Inflammatory macrophage treated with lipopolysaccharide for 1 hour (primary cell): ENCODE results near the gene ZNF488.
"Not testable (repeated sequence)": the region's sequence is repeated elsewhere in the genome, so short reads cannot be mapped to it uniquely, and the experiment has no call there.

Experiments
- DNase-seq, 2 donors: peaks; one replicate each; pipeline ENCODE4 v3.0.0-alpha.2; 2020 to 2022

The ZNF488 gene

GRCh38 chr10:47384148-47384921, at the start of gene ZNF488:
Gene ZNF488 (minus strand): TSS chr10:47384293. CDS start chr10:47368829, 15,464 bp downstream.
- peak; percentile 47 to 75 for DNase-seq

- DNase-seq, result no peak
Observed at GRCh38 chr10:47425813-47426419, 41.8 kb upstream of the ZNF488 start.

GRCh38 chr10:47424231-47424630, 40.1 kb upstream of the ZNF488 start:
- DNase-seq, result no peak

GRCh38 chr10:47423476-47423875, 39.4 kb upstream of the ZNF488 start:
- DNase-seq, result no peak

GRCh38 chr10:47421057-47421952, 37.2 kb upstream of the ZNF488 start:
- DNase-seq, result no peak

GRCh38 chr10:47420305-47421056, 36.4 kb upstream of the ZNF488 start:
- DNase-seq, result no peak

- DNase-seq, result no peak
Observed at GRCh38 chr10:47419421-47419820, 35.3 kb upstream of the ZNF488 start.

GRCh38 chr10:47418966-47419365, 34.9 kb upstream of the ZNF488 start:
- no peak for DNase-seq

GRCh38 chr10:47418321-47418720, 34.2 kb upstream of the ZNF488 start:
- no peak for DNase-seq

- not testable (repeated sequence) for DNase-seq
Observed at GRCh38 chr10:47416305-47417218, 32.5 kb upstream of the ZNF488 start.

- DNase-seq, result no peak
Observed at GRCh38 chr10:47415520-47416304, 31.6 kb upstream of the ZNF488 start.

GRCh38 chr10:47414752-47415519, 30.8 kb upstream of the ZNF488 start:
- no peak for DNase-seq

- no peak for DNase-seq
Observed at GRCh38 chr10:47414227-47414592, 30.1 kb upstream of the ZNF488 start.

- DNase-seq, result no peak
Observed at GRCh38 chr10:47413531-47414226, 29.6 kb upstream of the ZNF488 start.

- no peak for DNase-seq
Observed at GRCh38 chr10:47412869-47413268, 28.8 kb upstream of the ZNF488 start.

- no peak for DNase-seq
Observed at GRCh38 chr10:47412177-47412730, 28.2 kb upstream of the ZNF488 start.

- no peak for DNase-seq
Observed at GRCh38 chr10:47410862-47411261, 26.8 kb upstream of the ZNF488 start.

- no peak for DNase-seq
Observed at GRCh38 chr10:47410271-47410670, 26.2 kb upstream of the ZNF488 start.

- DNase-seq, result no peak
Observed at GRCh38 chr10:47409866-47410256, 25.8 kb upstream of the ZNF488 start.
